GM12878 (cell line): ENCODE measurements around the gene SSBP4. TPM values are rescaled to one million over a fixed set of nuclear protein-coding genes. Genes with fewer than 3 reads are reported as not detected.
A peak's percentile ranks its signal among the peaks of the same experiment; 100 is the strongest.

Experiments
- BMI1 ChIP-seq: fragments of 450-650 bp; IDR thresholded peaks from 2 replicates; pipeline ENCODE4 v1.6.1; 2016; ENCODE audit warnings: mild to moderate bottlenecking, moderate library complexity, borderline replicate concordance
- CBX5 ChIP-seq: sonication (generic); IDR thresholded peaks from 2 replicates; pipeline ENCODE4 v1.6.1; 2016; ENCODE audit warnings: low read depth, moderate library complexity, mild to moderate bottlenecking, inconsistent platforms
- CHD4 ChIP-seq: fragments of 200-600 bp; sonication (generic); IDR thresholded peaks from 2 replicates; pipeline ENCODE4 v1.6.1; 2016; ENCODE audit warnings: mild to moderate bottlenecking
- DPF2 ChIP-seq: fragments of 450-650 bp; IDR thresholded peaks from 2 replicates; pipeline ENCODE4 v1.6.1; 2017; ENCODE audit warnings: mild to moderate bottlenecking
- E2F4 ChIP-seq: IDR thresholded peaks from 2 replicates; pipeline ENCODE4 v1.6.1; 2012; ENCODE audit warnings: low read depth, low read length, improper control_type of control experiment
- E2F8 ChIP-seq: fragments of 450-650 bp; IDR thresholded peaks from 2 replicates; pipeline ENCODE4 v1.6.1; 2018; ENCODE audit warnings: mild to moderate bottlenecking, low read depth, moderate library complexity; ENCODE audit not compliant: partially characterized antibody
- HDAC6 ChIP-seq: fragments of 200-600 bp; sonication (generic); IDR thresholded peaks from one replicate; pipeline ENCODE4 v1.8.0; 2017; ENCODE audit warnings: antibody characterized with exemption; ENCODE audit not compliant: unreplicated experiment
- IRF3 ChIP-seq: fragments of 450-650 bp; IDR thresholded peaks from 2 replicates; pipeline ENCODE4 v1.6.1; 2014; ENCODE audit warnings: mild to moderate bottlenecking
- MEF2A ChIP-seq: IDR thresholded peaks from 2 replicates; pipeline ENCODE4 v1.6.1; 2011; ENCODE audit warnings: low read depth, mild to moderate bottlenecking, low read length, moderate library complexity; ENCODE audit not compliant: insufficient read depth
- NFIC ChIP-seq: IDR thresholded peaks from 2 replicates; pipeline ENCODE4 v1.6.1; 2012; ENCODE audit warnings: low read depth, mild to moderate bottlenecking, inconsistent platforms, low read length, moderate library complexity
- POLR2AphosphoS2 ChIP-seq: IDR thresholded peaks from 2 replicates; pipeline ENCODE4 v1.6.1; 2011; ENCODE audit warnings: low read depth, mild to moderate bottlenecking, low read length, improper control_type of control experiment, moderate library complexity
- RUNX3 ChIP-seq: IDR thresholded peaks from 2 replicates; pipeline ENCODE4 v1.6.1; 2012; ENCODE audit warnings: low read length, inconsistent platforms
- SMC3 ChIP-seq: IDR thresholded peaks from 2 replicates; pipeline ENCODE4 v1.6.1; 2011; ENCODE audit warnings: low read length, improper control_type of control experiment, borderline replicate concordance
- USF1 ChIP-seq: IDR thresholded peaks from 2 replicates; pipeline ENCODE4 v1.6.1; 2011; ENCODE audit warnings: borderline replicate concordance, low read depth, mild to moderate bottlenecking, moderate library complexity, mixed read lengths, low read length; ENCODE audit not compliant: insufficient read depth; ENCODE audit errors: extremely low read length
- ZBED1 ChIP-seq: IDR thresholded peaks from 2 replicates; pipeline ENCODE4 v1.6.1; 2016; ENCODE audit warnings: borderline replicate concordance
- ZBTB40 ChIP-seq: fragments of 450-650 bp; IDR thresholded peaks from 2 replicates; pipeline ENCODE4 v1.6.1; 2016; ENCODE audit warnings: mild to moderate bottlenecking, moderate library complexity, borderline replicate concordance
- polyA plus RNA-seq, 11 experiments: library from polyadenylated mRNA; depleted of rRNA in 4 of 11; unstranded in 6 of 11; stranded (reverse) in 5 of 11; fragments of >200 nt; fragmentation: Nextera tagmentation in 4 of 11; fragmentation: Illumina TruSeq in 1 of 11; extraction: Ambion mirVana in 4 of 11; extraction: Trizol in 1 of 11; gene quantifications; 1 replicate in 1 of 11; 2 replicates in 10 of 11; pipeline versions ENCODE4 v1.2.1 to v1.2.3, GENCODE V29; 2011 to 2016; ENCODE audit warnings: inconsistent platforms in 2 of 11, missing spikeins in 2 of 11, low read depth in 1 of 11
- total RNA-seq, 4 experiments: library from RNA; depleted of rRNA in 3 of 4; stranded (reverse); fragments of >200 nt in 3 of 4; fragmentation: Illumina TruSeq in 1 of 4; extraction: Trizol in 1 of 4; gene quantifications; 2 replicates each; pipeline versions ENCODE4 v1.2.1 to v1.2.3, GENCODE V29; 2013 to 2021

SSBP4 gene
- total and polyA plus RNA-seq, 10 of the 15 experiments (the other 5 are each of a cell fraction or from before 2014, with no cell fraction given) = 0.37 to 150 (median 38.9) TPM

- TF ChIP-seq HDAC6 = no peak
- TF ChIP-seq RUNX3 = peak; percentile 40; the same call in 1 of the 2 replicates
- no peak for TF ChIP-seq NFIC
- no peak for TF ChIP-seq CHD4
- TF ChIP-seq IRF3 = no peak
- no peak for TF ChIP-seq POLR2AphosphoS2
- TF ChIP-seq BMI1 = no peak
- TF ChIP-seq DPF2 = peak; percentile 76; the same call in 1 of the 2 replicates
- no peak for TF ChIP-seq ZBED1
- TF ChIP-seq USF1 = no peak
- no peak for TF ChIP-seq E2F8
- peak; percentile 58; the same call in 1 of the 2 replicates for TF ChIP-seq ZBTB40
- no peak for TF ChIP-seq CBX5
- no peak for TF ChIP-seq E2F4
- TF ChIP-seq SMC3 = no peak
- no peak for TF ChIP-seq MEF2A
Measured at GRCh38 chr19:18417250-18418028, 1.8 kb upstream of the SSBP4 start (continued).
